PC-9 (cell line): ENCODE measurements around the gene ZYG11B.
"Not testable (repeated sequence)": the region's sequence is repeated elsewhere in the genome, so short reads cannot be mapped to it uniquely, and the experiment has no call there.

Experiments
- EZH2 ChIP-seq: fragments of 200-600 bp; sonication (generic); IDR thresholded peaks from 2 replicates; pipeline ENCODE4 v1.8.0; 2017; ENCODE audit warnings: antibody characterized with exemption, low read depth
- TF ChIP-seq, protein P1 (sequence below): fragments of 200-600 bp; sonication (generic); conservative IDR thresholded peaks from 2 replicates; pipeline ENCODE4 v1.6.1; 2017; ENCODE audit warnings: mixed run types, antibody characterized with exemption, mild to moderate bottlenecking, moderate library complexity

DNA sequence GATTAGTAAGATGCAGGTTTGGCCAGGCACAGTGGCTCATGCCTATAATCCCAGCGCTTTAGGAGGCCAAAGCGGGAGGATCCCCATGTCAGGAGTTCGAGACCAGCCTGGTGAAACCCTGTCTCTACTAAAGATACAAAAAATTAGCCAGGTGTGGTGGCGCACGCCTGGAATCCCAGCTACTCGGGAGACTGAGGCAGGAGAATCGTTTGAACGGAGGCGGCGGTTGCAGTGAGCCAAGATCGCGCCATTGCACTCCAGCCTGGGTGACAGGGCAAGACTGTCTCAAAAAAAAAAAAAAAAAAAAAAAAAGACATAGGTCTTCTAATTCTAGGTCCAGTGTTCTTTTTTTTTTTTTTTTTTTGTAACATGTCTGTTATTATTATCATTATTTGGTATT is 64.2 kb downstream of the ZYG11B start:
- TF ChIP-seq, protein P1, sequence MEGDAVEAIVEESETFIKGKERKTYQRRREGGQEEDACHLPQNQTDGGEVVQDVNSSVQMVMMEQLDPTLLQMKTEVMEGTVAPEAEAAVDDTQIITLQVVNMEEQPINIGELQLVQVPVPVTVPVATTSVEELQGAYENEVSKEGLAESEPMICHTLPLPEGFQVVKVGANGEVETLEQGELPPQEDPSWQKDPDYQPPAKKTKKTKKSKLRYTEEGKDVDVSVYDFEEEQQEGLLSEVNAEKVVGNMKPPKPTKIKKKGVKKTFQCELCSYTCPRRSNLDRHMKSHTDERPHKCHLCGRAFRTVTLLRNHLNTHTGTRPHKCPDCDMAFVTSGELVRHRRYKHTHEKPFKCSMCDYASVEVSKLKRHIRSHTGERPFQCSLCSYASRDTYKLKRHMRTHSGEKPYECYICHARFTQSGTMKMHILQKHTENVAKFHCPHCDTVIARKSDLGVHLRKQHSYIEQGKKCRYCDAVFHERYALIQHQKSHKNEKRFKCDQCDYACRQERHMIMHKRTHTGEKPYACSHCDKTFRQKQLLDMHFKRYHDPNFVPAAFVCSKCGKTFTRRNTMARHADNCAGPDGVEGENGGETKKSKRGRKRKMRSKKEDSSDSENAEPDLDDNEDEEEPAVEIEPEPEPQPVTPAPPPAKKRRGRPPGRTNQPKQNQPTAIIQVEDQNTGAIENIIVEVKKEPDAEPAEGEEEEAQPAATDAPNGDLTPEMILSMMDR, result not testable (repeated sequence)
- TF ChIP-seq EZH2, result not testable (repeated sequence)
